Heart left ventricle (tissue), 13 donors: ENCODE measurements around the gene EGLN2.

Experiments
- CTCF ChIP-seq, 12 donors: fragments of 200-600 bp; sonication (generic) in 4 of 12; IDR thresholded peaks; one replicate each; pipeline versions ENCODE4 v1.5.0 to v1.8.0; 2018 to 2022; ENCODE audit warnings: antibody characterized with exemption in 12 of 12, mild to moderate bottlenecking in 5 of 12
- POLR2A ChIP-seq, 2 donors: fragments of 450-650 bp; IDR thresholded peaks; one replicate each; pipeline ENCODE4 v1.6.1; 2017; ENCODE audit warnings: antibody characterized with exemption in 2 of 2, mild to moderate bottlenecking in 2 of 2, moderate library complexity in 2 of 2
- donor health status: ischemic (EF 13 %, LVEDD 7.1; RV severe dilation, severe dysfunction).
- donor health status: DM: no; HTN: yes; CAD: no.
- donor health status: DM: no; HTN: no; CAD: no.
- donor health status: ischemic (EF 25% LVEDD 6.9; RV normal size, moderate dysfunction).
- donor health status: ischemic (EF 25% LVEDD 5.7; RV mildly dilated, moderate dysfunction).
- donor health status: ischemic (EF 35%, LVEDD 5.7; RV mildly dilated, moderate dysfunction).
- donor health status: nonischemic (EF 11% LVEDD 7.7; RV severe dilation, severe dysfunction).
- donor health status: DM: yes; HTN: yes; CAD: no.
- donor health status: PGD.
- donor health status: ischemic (EF 29% LVEDD 5.4; RV normal size, mild dysfunction).
- donor health status: nonischemic (EF 23%, LVEDD 6.1; RV moderate dilation, normal function).

- no peak for TF ChIP-seq CTCF (IDR thresholded peaks at IDR 0.05)
- TF ChIP-seq POLR2A (IDR thresholded peaks at IDR 0.05), result no peak
Observed at GRCh38 chr19:40808497-40808896, 9.5 kb downstream of the EGLN2 start.
